ENCODE results near the gene ACOX3.

DNA sequence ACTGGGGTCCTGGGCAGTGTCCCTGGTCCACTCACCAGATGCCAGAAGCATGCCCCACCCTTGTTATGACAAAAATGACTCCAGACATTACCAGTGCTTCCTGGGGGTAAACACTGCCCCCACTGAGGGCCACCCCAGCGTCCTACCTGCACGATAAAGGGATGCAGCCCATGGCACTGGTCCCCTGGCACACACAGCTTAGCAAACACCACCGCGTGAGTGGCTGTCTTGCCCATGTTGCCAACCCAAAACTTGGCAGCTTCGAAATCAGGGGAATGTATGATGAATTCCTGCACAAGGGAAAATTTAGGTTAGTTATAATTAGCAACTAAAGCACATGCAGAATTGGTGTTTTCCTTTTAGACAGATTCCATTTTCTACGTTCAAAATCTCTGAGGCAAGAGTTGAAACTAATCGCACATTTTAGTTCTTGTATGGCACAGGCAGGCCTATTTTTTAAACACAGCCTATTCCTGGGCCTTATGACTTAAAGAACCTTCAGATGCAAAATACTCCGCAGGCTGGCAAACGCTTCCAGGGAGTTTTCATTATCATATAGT is 30.4 kb downstream of the ACOX3 start:
- TF ChIP-seq, protein P1, sequence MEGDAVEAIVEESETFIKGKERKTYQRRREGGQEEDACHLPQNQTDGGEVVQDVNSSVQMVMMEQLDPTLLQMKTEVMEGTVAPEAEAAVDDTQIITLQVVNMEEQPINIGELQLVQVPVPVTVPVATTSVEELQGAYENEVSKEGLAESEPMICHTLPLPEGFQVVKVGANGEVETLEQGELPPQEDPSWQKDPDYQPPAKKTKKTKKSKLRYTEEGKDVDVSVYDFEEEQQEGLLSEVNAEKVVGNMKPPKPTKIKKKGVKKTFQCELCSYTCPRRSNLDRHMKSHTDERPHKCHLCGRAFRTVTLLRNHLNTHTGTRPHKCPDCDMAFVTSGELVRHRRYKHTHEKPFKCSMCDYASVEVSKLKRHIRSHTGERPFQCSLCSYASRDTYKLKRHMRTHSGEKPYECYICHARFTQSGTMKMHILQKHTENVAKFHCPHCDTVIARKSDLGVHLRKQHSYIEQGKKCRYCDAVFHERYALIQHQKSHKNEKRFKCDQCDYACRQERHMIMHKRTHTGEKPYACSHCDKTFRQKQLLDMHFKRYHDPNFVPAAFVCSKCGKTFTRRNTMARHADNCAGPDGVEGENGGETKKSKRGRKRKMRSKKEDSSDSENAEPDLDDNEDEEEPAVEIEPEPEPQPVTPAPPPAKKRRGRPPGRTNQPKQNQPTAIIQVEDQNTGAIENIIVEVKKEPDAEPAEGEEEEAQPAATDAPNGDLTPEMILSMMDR (IDR thresholded peaks at IDR 0.05): no peak
- no peak for TF ChIP-seq POLR2AphosphoS5 (IDR thresholded peaks at IDR 0.05; ENCODE audit: low read depth, low read length)
- TF ChIP-seq RFX5 (IDR thresholded peaks at IDR 0.05; ENCODE audit: low read length): no peak
- TF ChIP-seq, protein P2, sequence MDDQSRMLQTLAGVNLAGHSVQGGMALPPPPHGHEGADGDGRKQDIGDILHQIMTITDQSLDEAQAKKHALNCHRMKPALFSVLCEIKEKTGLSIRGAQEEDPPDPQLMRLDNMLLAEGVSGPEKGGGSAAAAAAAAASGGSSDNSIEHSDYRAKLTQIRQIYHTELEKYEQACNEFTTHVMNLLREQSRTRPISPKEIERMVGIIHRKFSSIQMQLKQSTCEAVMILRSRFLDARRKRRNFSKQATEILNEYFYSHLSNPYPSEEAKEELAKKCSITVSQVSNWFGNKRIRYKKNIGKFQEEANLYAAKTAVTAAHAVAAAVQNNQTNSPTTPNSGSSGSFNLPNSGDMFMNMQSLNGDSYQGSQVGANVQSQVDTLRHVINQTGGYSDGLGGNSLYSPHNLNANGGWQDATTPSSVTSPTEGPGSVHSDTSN (IDR thresholded peaks at IDR 0.05): no peak
- TF ChIP-seq, protein P3, sequence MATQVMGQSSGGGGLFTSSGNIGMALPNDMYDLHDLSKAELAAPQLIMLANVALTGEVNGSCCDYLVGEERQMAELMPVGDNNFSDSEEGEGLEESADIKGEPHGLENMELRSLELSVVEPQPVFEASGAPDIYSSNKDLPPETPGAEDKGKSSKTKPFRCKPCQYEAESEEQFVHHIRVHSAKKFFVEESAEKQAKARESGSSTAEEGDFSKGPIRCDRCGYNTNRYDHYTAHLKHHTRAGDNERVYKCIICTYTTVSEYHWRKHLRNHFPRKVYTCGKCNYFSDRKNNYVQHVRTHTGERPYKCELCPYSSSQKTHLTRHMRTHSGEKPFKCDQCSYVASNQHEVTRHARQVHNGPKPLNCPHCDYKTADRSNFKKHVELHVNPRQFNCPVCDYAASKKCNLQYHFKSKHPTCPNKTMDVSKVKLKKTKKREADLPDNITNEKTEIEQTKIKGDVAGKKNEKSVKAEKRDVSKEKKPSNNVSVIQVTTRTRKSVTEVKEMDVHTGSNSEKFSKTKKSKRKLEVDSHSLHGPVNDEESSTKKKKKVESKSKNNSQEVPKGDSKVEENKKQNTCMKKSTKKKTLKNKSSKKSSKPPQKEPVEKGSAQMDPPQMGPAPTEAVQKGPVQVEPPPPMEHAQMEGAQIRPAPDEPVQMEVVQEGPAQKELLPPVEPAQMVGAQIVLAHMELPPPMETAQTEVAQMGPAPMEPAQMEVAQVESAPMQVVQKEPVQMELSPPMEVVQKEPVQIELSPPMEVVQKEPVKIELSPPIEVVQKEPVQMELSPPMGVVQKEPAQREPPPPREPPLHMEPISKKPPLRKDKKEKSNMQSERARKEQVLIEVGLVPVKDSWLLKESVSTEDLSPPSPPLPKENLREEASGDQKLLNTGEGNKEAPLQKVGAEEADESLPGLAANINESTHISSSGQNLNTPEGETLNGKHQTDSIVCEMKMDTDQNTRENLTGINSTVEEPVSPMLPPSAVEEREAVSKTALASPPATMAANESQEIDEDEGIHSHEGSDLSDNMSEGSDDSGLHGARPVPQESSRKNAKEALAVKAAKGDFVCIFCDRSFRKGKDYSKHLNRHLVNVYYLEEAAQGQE (IDR thresholded peaks at IDR 0.05; ENCODE audit: low read depth, low read length): no peak
- no peak for TF ChIP-seq FOSL2 (IDR thresholded peaks at IDR 0.05; ENCODE audit: borderline replicate concordance, low read depth)
- no peak for TF ChIP-seq RXRA (IDR thresholded peaks at IDR 0.05; ENCODE audit: borderline replicate concordance, low read depth)
- TF ChIP-seq GABPA (IDR thresholded peaks at IDR 0.05; ENCODE audit: low read depth): no peak
- TF ChIP-seq SMC3 (IDR thresholded peaks at IDR 0.05; ENCODE audit: low read depth, low read length): no peak
- TF ChIP-seq, protein P4, sequence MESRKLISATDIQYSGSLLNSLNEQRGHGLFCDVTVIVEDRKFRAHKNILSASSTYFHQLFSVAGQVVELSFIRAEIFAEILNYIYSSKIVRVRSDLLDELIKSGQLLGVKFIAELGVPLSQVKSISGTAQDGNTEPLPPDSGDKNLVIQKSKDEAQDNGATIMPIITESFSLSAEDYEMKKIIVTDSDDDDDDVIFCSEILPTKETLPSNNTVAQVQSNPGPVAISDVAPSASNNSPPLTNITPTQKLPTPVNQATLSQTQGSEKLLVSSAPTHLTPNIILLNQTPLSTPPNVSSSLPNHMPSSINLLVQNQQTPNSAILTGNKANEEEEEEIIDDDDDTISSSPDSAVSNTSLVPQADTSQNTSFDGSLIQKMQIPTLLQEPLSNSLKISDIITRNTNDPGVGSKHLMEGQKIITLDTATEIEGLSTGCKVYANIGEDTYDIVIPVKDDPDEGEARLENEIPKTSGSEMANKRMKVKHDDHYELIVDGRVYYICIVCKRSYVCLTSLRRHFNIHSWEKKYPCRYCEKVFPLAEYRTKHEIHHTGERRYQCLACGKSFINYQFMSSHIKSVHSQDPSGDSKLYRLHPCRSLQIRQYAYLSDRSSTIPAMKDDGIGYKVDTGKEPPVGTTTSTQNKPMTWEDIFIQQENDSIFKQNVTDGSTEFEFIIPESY (IDR thresholded peaks at IDR 0.05; ENCODE audit: borderline replicate concordance, low read depth): no peak
- TF ChIP-seq EZH2phosphoT487 (IDR thresholded peaks at IDR 0.05; ENCODE audit: borderline replicate concordance, low read depth): no peak
